ENCODE measurements around the gene EFL1.

EFL1 gene

DNA sequence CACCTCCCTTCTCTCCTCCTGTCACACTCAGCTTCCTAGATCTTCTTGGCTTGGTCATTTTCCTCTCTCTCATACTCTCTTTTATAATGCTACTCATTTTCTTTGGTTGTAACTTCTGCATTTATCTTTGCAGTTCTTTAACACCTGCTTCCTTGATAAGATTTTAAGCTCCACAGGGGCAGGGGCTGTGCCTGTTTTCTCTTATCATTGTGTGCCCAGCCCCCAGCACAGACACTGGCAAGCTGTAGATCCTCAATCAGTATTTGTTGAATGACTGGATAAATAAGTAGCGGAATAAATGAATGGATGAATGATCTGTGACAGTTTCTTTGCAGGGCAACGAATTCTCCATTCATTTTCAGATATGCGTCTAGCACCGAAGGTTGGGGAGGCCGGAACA, 152.4 kb downstream of the EFL1 start:
- H3K4me3 ChIP-seq (ENCODE audit: low read depth in 1 of 2, low read length in 1 of 2): no peak overlapping the region
- H3K36me3 ChIP-seq: no peaks in the 10 kb centered on the region
- no peak overlapping the region for H3K27ac ChIP-seq
- H3K4me1 ChIP-seq (ENCODE audit: control insufficient read depth in 1 of 2, insufficient read depth in 1 of 2, low read depth in 1 of 2, low read length in 1 of 2): no peaks in the 10 kb centered on the region
- no peaks in the 10 kb centered on the region for H3K27me3 ChIP-seq
- H3K9me3 ChIP-seq: no peaks in the 10 kb centered on the region
- TF ChIP-seq, protein P1, sequence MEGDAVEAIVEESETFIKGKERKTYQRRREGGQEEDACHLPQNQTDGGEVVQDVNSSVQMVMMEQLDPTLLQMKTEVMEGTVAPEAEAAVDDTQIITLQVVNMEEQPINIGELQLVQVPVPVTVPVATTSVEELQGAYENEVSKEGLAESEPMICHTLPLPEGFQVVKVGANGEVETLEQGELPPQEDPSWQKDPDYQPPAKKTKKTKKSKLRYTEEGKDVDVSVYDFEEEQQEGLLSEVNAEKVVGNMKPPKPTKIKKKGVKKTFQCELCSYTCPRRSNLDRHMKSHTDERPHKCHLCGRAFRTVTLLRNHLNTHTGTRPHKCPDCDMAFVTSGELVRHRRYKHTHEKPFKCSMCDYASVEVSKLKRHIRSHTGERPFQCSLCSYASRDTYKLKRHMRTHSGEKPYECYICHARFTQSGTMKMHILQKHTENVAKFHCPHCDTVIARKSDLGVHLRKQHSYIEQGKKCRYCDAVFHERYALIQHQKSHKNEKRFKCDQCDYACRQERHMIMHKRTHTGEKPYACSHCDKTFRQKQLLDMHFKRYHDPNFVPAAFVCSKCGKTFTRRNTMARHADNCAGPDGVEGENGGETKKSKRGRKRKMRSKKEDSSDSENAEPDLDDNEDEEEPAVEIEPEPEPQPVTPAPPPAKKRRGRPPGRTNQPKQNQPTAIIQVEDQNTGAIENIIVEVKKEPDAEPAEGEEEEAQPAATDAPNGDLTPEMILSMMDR (IDR thresholded peaks at IDR 0.05): no peak

DNA sequence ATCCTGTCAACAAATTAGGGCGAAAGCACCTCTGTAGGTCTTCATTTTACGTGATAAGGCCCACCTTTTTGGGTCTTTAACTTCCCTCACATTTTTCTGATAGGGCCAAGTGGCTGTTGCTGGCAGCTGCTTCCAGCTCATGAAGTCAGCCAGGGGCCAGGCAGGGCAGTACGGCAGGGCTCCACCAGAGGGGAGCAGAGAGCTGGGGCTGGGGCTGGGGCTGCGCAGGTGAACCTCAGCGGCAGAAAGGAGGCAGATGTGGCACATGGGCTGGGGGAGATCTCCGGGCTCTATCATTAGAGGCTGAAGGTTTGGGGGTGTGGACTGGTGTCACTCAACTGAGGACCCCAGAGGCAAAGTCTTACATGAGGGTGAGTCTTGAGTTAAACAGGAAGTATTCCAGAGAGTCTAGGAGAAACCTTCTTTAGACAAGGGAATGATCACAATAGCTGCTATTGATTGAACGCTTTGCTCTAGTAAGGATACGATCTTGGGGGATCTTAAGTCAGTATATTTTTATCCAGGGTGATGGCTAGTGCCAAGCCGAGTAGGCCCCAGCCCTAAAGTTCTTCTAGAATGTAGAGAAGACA, 153.9 kb downstream of the EFL1 start:
- no peaks in the 10 kb centered on the region for H3K4me1 ChIP-seq (ENCODE audit: control insufficient read depth in 1 of 2, insufficient read depth in 1 of 2, low read depth in 1 of 2, low read length in 1 of 2)
- H3K36me3 ChIP-seq: no peaks in the 10 kb centered on the region
- TF ChIP-seq, protein P1 (IDR thresholded peaks at IDR 0.05): peak; percentile 20
- H3K27ac ChIP-seq: no peak overlapping the region
- H3K27me3 ChIP-seq: no peaks in the 10 kb centered on the region
- no peak overlapping the region for H3K4me3 ChIP-seq (ENCODE audit: low read depth in 1 of 2, low read length in 1 of 2)
- no peaks in the 10 kb centered on the region for H3K9me3 ChIP-seq

DNA sequence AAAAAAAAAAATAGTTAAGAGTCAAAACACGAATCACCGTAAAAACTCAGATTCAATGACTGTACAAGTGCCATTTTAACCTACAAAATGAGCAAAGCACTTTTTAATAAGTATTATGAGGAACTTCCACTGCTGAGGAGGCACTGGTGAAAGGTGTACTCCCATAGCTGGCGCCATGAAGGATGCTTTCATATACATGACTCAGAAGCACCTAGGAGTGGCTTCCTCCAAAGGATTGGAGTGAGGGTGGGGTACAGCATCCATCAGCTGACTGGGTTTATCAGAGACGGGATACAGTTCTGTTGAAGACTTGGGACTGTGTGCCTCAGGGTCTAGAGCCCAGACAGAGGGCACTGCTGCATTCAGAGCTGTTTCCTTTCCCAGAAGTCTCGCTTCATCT, 155.9 kb downstream of the EFL1 start:
- Histone ChIP-seq H3K4me3 (ENCODE audit: low read depth in 1 of 2, low read length in 1 of 2) (no peak overlapping the region), H3K9me3 (no peaks in the 10 kb centered on the region), H3K4me1 (ENCODE audit: control insufficient read depth in 1 of 2, insufficient read depth in 1 of 2, low read depth in 1 of 2, low read length in 1 of 2) (no peaks in the 10 kb centered on the region), H3K27ac (no peak overlapping the region), H3K36me3 (no peaks in the 10 kb centered on the region), H3K27me3 (no peaks in the 10 kb centered on the region)
- TF ChIP-seq, protein P1 (IDR thresholded peaks at IDR 0.05): no peak

DNA sequence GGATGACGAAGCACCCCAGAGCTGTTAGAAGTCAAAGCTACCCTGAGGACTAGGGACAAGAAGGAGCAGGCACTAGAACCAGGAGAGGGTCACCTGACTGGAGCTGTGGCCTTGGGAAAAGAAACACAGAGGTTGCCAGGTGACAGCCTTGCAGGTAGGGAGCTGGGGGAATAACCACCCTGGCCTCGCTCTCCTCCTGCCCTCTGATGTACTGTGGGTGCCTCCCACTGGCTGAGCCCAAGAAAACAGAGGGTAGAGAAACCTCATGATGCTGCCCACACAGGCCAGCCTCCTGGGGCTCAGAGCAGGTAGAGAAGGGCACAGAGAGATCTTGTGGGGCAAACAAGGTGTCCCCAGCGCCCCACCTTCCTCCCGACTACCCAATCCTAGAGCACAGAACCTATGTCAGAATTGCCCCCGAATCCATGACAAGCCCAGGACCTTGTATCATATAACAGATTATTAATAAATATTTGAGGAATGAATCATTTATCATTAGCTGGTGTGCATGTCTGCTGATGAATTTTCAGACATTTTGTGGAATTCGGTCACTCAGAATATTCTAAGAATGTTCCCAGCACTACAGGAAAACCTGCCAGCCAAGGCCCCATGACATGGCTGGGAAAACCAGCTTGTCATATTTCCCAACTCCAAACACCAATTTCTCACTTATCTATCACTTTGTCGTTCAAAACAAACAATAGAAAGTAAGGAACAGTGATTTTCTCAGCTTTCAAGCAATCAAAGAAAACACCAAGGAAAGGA, 156.9 kb downstream of the EFL1 start:
- TF ChIP-seq, protein P1 (IDR thresholded peaks at IDR 0.05): no peak
- H3K4me3 ChIP-seq (ENCODE audit: low read depth in 1 of 2, low read length in 1 of 2): no peak overlapping the region
- no peaks in the 10 kb centered on the region for H3K4me1 ChIP-seq (ENCODE audit: control insufficient read depth in 1 of 2, insufficient read depth in 1 of 2, low read depth in 1 of 2, low read length in 1 of 2)
- H3K27ac ChIP-seq: no peak overlapping the region
- H3K9me3 ChIP-seq: no peaks in the 10 kb centered on the region
- H3K36me3 ChIP-seq: no peaks in the 10 kb centered on the region
- no peaks in the 10 kb centered on the region for H3K27me3 ChIP-seq

DNA sequence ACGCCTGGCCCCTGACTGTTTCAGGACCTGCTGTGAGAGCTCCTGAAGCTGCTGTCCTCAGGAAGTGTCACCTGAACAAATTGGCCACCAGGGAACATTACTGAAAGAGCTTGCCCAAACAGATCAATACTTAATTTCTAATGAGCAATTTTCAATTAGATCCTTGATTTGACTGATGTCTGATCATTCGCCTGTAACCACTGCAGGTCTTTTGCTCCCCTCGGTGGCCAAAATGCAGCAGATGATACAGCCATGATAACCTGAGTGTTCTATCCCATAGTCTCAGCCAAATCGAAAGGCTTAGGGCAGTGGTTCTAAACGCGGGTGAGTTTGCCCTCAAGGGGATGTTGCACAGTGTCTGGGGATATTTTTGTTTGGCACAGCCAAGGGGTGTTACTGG, 159.1 kb downstream of the EFL1 start:
- TF ChIP-seq, protein P1 (IDR thresholded peaks at IDR 0.05): no peak
- no peaks in the 10 kb centered on the region for H3K9me3 ChIP-seq
- no peak overlapping the region for H3K27ac ChIP-seq
- no peaks in the 10 kb centered on the region for H3K36me3 ChIP-seq
- no peaks in the 10 kb centered on the region for H3K27me3 ChIP-seq
- H3K4me3 ChIP-seq (ENCODE audit: low read depth in 1 of 2, low read length in 1 of 2): no peak overlapping the region
- no peaks in the 10 kb centered on the region for H3K4me1 ChIP-seq (ENCODE audit: control insufficient read depth in 1 of 2, insufficient read depth in 1 of 2, low read depth in 1 of 2, low read length in 1 of 2)

All from neutrophil (primary cell).